22Rv1 (cell line): ENCODE results near the gene SCN4A.

ENCODE experiments used
- ZFX ChIP-seq: fragments of 450-650 bp; IDR thresholded peaks from 2 replicates; pipeline ENCODE4 v1.6.1; 2017; ENCODE audit warnings: antibody characterized with exemption, borderline replicate concordance
- TF ChIP-seq, protein P1 (sequence below): fragments of 450-650 bp; IDR thresholded peaks from 2 replicates; pipeline ENCODE4 v1.5.1; 2017; ENCODE audit warnings: mild to moderate bottlenecking

GRCh38 chr17:64008830-64009229 lies 36.1 kb upstream of the SCN4A start:
- TF ChIP-seq, protein P1, sequence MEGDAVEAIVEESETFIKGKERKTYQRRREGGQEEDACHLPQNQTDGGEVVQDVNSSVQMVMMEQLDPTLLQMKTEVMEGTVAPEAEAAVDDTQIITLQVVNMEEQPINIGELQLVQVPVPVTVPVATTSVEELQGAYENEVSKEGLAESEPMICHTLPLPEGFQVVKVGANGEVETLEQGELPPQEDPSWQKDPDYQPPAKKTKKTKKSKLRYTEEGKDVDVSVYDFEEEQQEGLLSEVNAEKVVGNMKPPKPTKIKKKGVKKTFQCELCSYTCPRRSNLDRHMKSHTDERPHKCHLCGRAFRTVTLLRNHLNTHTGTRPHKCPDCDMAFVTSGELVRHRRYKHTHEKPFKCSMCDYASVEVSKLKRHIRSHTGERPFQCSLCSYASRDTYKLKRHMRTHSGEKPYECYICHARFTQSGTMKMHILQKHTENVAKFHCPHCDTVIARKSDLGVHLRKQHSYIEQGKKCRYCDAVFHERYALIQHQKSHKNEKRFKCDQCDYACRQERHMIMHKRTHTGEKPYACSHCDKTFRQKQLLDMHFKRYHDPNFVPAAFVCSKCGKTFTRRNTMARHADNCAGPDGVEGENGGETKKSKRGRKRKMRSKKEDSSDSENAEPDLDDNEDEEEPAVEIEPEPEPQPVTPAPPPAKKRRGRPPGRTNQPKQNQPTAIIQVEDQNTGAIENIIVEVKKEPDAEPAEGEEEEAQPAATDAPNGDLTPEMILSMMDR = no peak
- no peak for TF ChIP-seq ZFX
